ENCODE data around the gene ADAM12.

The ADAM12 gene

DNA sequence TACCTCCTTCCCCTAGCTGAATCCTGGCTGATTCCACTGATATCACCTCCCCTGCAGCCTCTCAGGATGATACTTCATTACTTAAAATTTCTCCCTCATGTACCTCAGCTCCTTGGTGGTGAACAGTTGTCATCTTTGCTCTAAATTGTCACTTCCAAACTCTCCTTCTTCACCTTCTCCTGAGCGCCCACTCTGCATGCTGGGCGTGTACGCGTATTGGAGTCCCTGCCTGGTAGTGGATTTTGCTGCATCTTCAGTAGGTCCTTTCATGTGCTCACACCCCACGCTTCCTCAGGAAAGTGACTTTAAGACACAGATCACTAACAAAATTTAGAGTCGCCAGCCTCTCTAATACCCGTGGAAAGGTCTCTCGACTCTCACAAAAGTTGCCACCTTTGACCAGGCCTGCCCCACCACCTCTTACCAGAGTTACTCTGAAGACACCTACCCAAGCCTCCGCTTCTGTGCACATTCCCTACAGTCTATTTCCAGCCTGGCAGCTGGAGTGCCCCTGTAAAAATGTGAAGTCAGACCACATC lies 255.1 kb downstream of the ADAM12 start:
- no peak for DNase-seq

DNA sequence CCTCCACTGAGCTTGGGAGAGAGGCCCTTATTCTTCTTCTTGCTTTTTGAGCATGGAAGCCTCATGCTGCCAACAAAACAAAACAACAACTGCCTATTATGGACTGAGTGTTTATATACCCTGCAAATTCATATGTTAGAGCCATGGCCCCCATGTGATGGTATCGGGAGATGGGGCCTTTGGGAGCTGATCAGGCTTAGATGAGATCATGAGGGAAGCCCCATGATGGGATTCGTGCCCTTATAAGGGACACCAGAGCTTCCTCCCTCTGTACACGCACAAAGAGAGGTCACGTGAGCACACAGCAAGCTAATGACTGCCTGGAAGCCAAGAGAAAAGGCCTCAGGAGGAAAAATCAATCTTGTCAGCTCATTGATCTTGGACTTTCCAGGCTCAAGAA lies 256.9 kb downstream of the ADAM12 start:
- DNase-seq, result no peak

DNA sequence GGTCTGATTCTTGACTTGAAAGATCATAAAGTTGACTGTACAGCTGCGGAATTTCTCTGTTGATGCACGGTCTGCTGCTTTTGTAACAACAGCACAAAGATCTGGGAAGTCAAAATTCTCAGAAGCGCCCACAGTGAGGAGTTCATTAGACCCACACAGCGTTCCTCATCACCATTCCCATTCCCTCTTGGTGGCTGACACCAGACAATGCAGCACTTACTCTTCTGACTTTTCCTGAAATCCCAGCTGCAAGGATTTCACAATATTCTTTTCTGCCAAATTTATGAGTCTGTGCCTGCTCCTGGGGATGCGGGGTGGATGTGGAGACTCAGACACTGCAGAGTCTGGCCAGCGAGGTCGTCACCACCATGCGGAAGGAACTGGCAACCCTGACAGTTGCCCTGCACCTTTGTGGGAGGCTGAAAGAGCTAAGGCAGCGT lies 258.0 kb downstream of the ADAM12 start:
- no peak for DNase-seq

DNA sequence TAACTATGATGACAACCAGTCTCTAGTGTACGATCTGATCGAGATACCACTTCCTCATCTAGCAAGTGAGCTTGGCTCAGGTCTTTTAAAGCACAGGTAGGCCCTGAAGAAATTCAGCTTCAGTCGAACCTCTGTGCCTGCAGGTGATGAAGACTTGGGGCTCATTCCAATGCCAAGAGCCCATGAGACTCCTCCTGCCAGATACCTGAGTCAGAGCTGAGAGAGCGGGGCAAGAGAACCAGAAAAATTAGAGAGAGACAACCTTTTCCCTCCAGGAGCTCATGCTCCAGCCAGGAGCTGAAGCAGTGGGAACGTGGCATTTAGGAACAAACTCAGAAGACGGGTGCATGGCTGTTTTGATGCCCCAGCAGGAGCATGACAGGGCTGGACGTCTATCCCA lies 259.3 kb downstream of the ADAM12 start:
- DNase-seq, result no peak

- no peak for DNase-seq
Observed at GRCh38 chr10:126128581-126128980, 259.7 kb downstream of the ADAM12 start.

DNA sequence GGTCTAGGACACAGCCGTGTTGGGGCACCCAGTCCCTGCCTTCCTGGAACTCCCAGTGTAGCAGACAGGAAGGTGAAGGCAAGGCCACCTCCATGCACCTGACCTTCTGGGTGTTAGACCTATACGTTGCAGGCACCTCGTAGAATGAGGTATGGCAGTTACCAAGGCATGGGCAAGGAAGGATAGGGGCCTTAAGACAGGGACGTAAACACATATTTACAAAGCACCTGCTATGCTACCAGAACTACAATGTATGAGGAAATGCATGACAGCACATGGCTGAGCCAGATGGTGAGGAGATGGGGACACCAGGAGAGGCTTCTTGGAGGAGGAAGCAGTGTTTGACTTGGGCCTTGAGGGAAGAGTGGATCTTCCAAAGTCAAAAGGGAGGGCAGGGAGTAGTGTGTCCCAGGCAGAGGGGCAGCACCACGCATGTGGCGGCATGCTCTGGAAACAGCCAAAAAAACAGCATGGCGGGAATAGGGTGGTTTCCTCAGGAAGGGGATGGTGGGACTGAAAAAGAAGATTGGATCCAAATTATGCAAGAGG lies 260.7 kb downstream of the ADAM12 start:
- DNase-seq, result no peak

- no peak for DNase-seq
Observed at GRCh38 chr10:126126866-126127265, 261.4 kb downstream of the ADAM12 start.

- DNase-seq, result no peak
Observed at GRCh38 chr10:126126023-126126422, 262.3 kb downstream of the ADAM12 start.

GRCh38 chr10:126124668-126125349 lies 263.5 kb downstream of the ADAM12 start:
- DNase-seq, result no peak

DNA sequence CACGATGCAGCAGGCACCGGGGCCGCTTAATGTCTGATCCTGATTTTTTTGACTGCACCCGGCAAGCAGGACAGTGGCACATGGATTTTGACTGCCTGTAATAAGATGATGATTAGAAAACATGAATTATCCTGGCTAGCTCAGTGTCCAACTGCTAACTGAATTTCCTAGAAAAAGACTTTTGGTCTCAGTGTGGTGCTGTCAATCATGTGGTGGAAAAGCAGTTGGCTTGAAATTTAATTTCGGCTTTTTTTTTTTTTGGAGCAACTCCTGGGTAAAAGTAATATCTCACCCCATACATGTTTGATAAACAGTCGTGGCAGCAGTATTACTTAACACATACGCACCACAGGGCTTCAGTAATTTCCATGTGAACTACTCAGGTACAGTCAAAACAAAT lies 264.2 kb downstream of the ADAM12 start:
- no peak for DNase-seq

GRCh38 chr10:126123466-126123865 lies 264.8 kb downstream of the ADAM12 start:
- no peak for DNase-seq

GRCh38 chr10:126122881-126123280 lies 265.4 kb downstream of the ADAM12 start:
- DNase-seq, result no peak

DNA sequence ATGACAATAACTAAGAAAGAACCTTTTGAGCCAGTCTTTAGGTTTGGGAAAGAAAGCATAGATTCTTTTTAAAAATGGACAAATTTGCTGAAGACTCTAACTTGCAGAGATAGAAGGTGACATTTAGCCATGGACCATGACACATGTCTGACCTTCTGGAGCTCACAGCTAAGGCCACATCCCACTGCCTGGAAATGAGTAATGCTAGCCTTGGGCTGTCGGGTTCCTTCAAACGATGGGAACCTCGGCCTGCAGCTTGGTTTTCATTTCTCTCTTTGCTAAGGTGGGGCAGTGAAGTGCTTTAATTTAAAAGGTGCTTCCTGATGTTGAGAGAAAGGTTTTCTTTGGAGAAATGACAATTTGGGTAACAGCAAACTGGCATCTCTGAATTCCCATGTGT lies 268.7 kb downstream of the ADAM12 start:
- no peak for DNase-seq

GRCh38 chr10:126118476-126118875 lies 269.8 kb downstream of the ADAM12 start:
- no peak for DNase-seq

DNA sequence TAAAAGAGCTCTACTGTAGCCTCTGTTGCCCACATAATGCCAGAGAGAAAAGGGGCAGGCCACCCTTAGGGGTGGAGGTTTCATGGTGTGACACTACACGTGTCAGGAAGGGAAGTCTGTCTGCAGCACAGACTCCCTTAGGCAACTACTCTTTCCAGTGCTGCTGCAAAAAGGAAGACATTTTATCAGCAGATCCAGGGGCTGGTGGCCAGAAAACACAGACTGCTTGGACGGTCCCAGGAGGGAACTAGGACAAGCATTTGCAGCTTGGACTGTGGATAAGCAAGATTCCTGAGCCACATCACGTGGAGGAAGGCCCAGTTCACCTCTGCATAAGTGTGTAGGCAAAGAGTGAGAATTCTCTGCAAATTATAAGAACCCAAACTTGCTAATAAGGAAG lies 271.1 kb downstream of the ADAM12 start:
- no peak for DNase-seq

DNA sequence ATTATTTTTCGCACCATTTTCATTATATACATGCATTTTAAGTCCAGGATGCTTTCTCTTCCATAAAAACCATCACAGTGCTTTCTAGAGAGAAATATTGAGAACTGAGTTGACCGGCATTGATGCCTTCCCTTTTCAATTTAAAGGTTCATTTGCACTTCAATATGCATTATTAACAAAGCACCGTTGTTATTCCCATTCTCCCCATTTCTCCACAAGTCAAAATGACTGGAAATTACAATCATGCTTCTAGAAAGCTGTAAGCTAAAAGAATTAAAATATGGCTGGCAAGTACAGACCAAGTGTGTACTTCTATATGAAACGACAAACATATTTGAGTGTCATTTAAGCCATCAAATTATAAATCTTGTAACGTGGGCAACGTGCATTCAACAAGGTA lies 272.4 kb downstream of the ADAM12 start:
- no peak for DNase-seq

DNA sequence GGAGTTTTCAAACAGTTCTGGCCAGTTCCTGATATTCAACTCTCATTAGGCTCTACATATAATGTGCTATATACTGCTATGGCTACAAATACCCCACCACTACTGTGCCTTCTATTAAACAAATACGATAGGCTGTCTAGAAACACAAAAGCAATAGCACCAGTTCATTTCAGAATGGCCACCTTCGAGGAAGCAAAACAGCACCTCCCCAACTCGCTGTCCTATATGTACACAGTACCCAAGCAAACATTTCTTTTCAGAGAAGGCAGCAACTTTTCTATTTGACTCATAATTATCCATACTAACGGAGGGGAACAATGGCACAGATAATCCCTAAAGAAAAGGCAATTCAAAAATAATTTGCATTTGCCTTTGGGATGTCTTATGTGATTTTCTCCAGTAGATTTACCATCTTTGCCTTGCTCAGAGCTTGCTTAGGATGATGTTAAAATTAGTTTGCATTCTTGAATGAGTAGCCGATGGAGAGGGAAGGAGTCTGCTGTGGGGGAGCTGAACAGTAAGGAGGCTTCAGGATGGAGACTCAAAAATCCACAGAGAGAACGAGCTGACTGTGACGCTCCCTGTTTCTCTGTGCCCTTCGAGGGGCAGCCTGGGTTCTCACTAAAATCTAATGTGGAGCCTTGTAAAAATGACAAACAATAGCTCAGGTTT lies 273.3 kb downstream of the ADAM12 start:
- DNase-seq, result no peak

DNA sequence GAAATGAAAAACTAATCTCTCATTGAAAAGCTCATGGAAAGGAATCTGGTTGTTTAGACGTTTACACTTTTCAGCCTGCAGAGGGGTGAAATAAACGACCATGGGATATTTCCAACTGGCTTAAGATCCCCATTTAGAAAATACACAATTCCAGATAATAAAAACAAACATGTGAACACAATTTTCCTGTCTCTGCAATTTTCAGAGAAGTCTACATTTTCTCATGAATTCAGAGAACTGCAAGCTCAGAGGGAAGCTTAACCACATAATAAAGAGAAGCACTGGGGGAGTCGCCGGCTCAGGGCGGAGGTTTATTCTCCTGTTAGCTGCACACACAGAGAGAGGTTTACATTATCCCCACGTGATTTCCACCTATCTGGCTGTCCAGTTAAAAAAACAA lies 276.8 kb downstream of the ADAM12 start:
- DNase-seq, result no peak

- no peak for DNase-seq
Observed at GRCh38 chr10:126110489-126111180, 277.6 kb downstream of the ADAM12 start.

- no peak for DNase-seq
Observed at GRCh38 chr10:126109893-126110292, 278.4 kb downstream of the ADAM12 start.

DNA sequence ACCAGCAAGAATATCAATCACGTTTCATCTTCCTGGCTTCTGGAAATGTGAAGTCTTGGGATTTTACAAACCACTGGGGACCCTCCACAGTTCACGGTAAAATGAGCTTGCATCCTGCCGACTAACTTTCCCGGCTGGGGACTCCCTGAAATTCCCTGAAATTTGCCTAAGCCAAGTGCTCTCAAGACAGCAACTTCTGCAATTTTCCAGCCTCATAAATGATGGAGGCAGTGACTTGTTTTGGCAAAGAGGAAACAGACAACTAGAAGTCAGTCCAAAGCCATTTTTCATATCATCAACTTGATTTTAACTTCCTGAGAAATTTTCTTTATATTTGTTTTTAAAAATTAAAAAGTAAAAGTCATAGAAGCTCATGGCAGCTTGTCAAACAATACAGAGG lies 279.6 kb downstream of the ADAM12 start:
- no peak for DNase-seq

- DNase-seq, result no peak
Observed at GRCh38 chr10:126104767-126105166, 283.5 kb downstream of the ADAM12 start.

GRCh38 chr10:126102636-126103035 lies 285.6 kb downstream of the ADAM12 start:
- no peak for DNase-seq

- DNase-seq, result no peak
Observed at GRCh38 chr10:126101736-126102135, 286.5 kb downstream of the ADAM12 start.

Data from activated CD4-positive, alpha-beta T cell treated with anti-CD3 and anti-CD28 coated beads for 1 hour (primary cell).